GM12878 (cell line): Measurements from ENCODE around the gene GRIN3A.

Source experiments
- BCL11A ChIP-seq: IDR thresholded peaks from 2 replicates; pipeline ENCODE4 v1.6.1; 2011; ENCODE audit warnings: low read depth, low read length
- CBX5 ChIP-seq: sonication (generic); IDR thresholded peaks from 2 replicates; pipeline ENCODE4 v1.6.1; 2016; ENCODE audit warnings: low read depth, moderate library complexity, mild to moderate bottlenecking, inconsistent platforms
- CHD4 ChIP-seq: fragments of 200-600 bp; sonication (generic); IDR thresholded peaks from 2 replicates; pipeline ENCODE4 v1.6.1; 2016; ENCODE audit warnings: mild to moderate bottlenecking
- GABPA ChIP-seq: IDR thresholded peaks from 2 replicates; pipeline ENCODE4 v1.6.1; 2014; ENCODE audit warnings: antibody characterized with exemption, low read depth, mild to moderate bottlenecking, inconsistent platforms
- LARP7 ChIP-seq: fragments of 450-650 bp; IDR thresholded peaks from 2 replicates; pipeline ENCODE4 v1.6.1; 2017; ENCODE audit warnings: mild to moderate bottlenecking
- NFYB ChIP-seq: IDR thresholded peaks from 2 replicates; pipeline ENCODE4 v1.6.1; 2011; ENCODE audit warnings: low read depth, mild to moderate bottlenecking, low read length, improper control_type of control experiment, moderate library complexity; ENCODE audit not compliant: insufficient read depth
- POLR2A ChIP-seq: IDR thresholded peaks from 2 replicates; pipeline ENCODE4 v1.6.1; 2011; ENCODE audit warnings: low read depth, mild to moderate bottlenecking, low read length
- RAD21 ChIP-seq: IDR thresholded peaks from 2 replicates; pipeline ENCODE4 v1.6.1; 2011; ENCODE audit warnings: mild to moderate bottlenecking, low read depth, low read length, moderate library complexity; ENCODE audit not compliant: insufficient read depth
- SMC3 ChIP-seq: IDR thresholded peaks from 2 replicates; pipeline ENCODE4 v1.6.1; 2011; ENCODE audit warnings: low read length, improper control_type of control experiment, borderline replicate concordance
- TCF7 ChIP-seq: IDR thresholded peaks from 2 replicates; pipeline ENCODE4 v1.6.1; 2014; ENCODE audit warnings: antibody characterized with exemption, borderline replicate concordance
- ZBED1 ChIP-seq: IDR thresholded peaks from 2 replicates; pipeline ENCODE4 v1.6.1; 2016; ENCODE audit warnings: borderline replicate concordance
- TF ChIP-seq, protein P1 (sequence below), 3 experiments: IDR thresholded peaks in 2 of 3; conservative IDR thresholded peaks in 1 of 3; 2 replicates each; pipeline ENCODE4 v1.5.1; 2011; ENCODE audit warnings: low read depth in 3 of 3, low read length in 3 of 3, mild to moderate bottlenecking in 3 of 3, control low read depth in 2 of 3, moderate library complexity in 2 of 3, inconsistent platforms in 1 of 3, mixed read lengths in 1 of 3; ENCODE audit not compliant: control insufficient read depth in 2 of 3, insufficient read depth in 1 of 3; ENCODE audit errors: extremely low read depth in 1 of 3

DNA sequence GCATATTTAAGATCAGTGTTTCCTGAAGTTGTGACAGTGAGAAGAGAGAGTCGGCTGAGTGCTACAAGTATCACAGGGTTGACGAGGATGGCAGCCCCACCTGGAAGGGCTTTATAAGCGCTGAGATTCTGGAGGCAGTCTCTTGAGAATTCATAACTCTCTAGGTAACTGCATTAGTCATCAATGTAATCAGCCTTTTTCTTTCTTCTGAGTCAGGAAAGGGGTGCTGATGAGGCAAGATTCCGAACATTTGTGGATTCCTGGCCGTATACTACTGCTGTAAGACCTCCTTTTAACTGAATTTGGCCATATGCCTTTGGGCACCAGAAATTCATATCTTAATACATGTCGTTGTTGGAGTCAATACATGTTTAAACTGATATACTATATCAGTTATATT, 211.4 kb downstream of the GRIN3A start:
- TF ChIP-seq SMC3 (no peak), POLR2A (no peak), ZBED1 (no peak), GABPA (no peak), CHD4 (no peak), RAD21 (no peak), NFYB (no peak), TCF7 (no peak), BCL11A (no peak), CBX5 (no peak), LARP7 (no peak)
- TF ChIP-seq, protein P1, sequence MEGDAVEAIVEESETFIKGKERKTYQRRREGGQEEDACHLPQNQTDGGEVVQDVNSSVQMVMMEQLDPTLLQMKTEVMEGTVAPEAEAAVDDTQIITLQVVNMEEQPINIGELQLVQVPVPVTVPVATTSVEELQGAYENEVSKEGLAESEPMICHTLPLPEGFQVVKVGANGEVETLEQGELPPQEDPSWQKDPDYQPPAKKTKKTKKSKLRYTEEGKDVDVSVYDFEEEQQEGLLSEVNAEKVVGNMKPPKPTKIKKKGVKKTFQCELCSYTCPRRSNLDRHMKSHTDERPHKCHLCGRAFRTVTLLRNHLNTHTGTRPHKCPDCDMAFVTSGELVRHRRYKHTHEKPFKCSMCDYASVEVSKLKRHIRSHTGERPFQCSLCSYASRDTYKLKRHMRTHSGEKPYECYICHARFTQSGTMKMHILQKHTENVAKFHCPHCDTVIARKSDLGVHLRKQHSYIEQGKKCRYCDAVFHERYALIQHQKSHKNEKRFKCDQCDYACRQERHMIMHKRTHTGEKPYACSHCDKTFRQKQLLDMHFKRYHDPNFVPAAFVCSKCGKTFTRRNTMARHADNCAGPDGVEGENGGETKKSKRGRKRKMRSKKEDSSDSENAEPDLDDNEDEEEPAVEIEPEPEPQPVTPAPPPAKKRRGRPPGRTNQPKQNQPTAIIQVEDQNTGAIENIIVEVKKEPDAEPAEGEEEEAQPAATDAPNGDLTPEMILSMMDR (IDR thresholded peaks at IDR 0.05 in 2 of 3, conservative IDR thresholded peaks at IDR 0.05 in 1 of 3; ENCODE audit: control insufficient read depth in 2 of 3, extremely low read depth in 1 of 3, insufficient read depth in 1 of 3, low read depth in 3 of 3, low read length in 3 of 3): no peak
